GM23338 (cell line): ENCODE results near the gene PNPLA1. TPM values are rescaled to one million over a fixed set of nuclear protein-coding genes. Genes with fewer than 3 reads are reported as not detected.

Source experiments
- ATAC-seq: fragments of 200-7000 bp; cut with Tn5 transposase; 3 replicates; pipeline ENCODE4 v1.9.1; 2020
- DNase-seq: peaks from one replicate; pipeline ENCODE4 v3.0.0-alpha.2; 2015; ENCODE audit warnings: low spot score
- H2AFZ ChIP-seq: fragments of 200-600 bp; sonication (generic); 2 replicates; pipeline ENCODE4 v1.8.0; 2016; ENCODE audit warnings: antibody characterized with exemption, mild to moderate bottlenecking, moderate library complexity
- H3F3A ChIP-seq: fragments of 200-600 bp; sonication (generic); replicated peaks from 2 replicates; pipeline ENCODE4 v1.8.0; 2017; ENCODE audit warnings: antibody characterized with exemption, mixed run types, low read depth
- H3K27ac ChIP-seq: fragments of 200-600 bp; sonication (generic); 2 replicates; pipeline ENCODE4 v1.6.1; 2016; ENCODE audit warnings: low read depth
- H3K27me3 ChIP-seq: fragments of 200-600 bp; sonication (generic); 2 replicates; pipeline ENCODE4 v1.8.0; 2016; ENCODE audit warnings: mild to moderate bottlenecking, mixed run types, moderate library complexity; ENCODE audit not compliant: insufficient read depth
- H3K36me3 ChIP-seq: fragments of 200-600 bp; sonication (generic); 2 replicates; pipeline ENCODE4 v1.8.0; 2016; ENCODE audit warnings: mild to moderate bottlenecking; ENCODE audit not compliant: insufficient read depth
- H3K4me1 ChIP-seq: fragments of 200-600 bp; sonication (generic); 2 replicates; pipeline ENCODE4 v1.8.0; 2016; ENCODE audit warnings: mild to moderate bottlenecking, moderate library complexity; ENCODE audit not compliant: insufficient read depth
- H3K4me2 ChIP-seq: fragments of 200-600 bp; sonication (generic); 2 replicates; pipeline ENCODE4 v1.7.1; 2017; ENCODE audit warnings: mixed run types
- H3K4me3 ChIP-seq: fragments of 200-600 bp; sonication (generic); 2 replicates; pipeline ENCODE4 v1.6.1; 2016; ENCODE audit warnings: mixed run types
- H3K79me2 ChIP-seq: fragments of 200-600 bp; sonication (generic); replicated peaks from 2 replicates; pipeline ENCODE4 v1.8.0; 2017; ENCODE audit warnings: mild to moderate bottlenecking; ENCODE audit not compliant: insufficient read depth
- H3K9me2 ChIP-seq: fragments of 200-600 bp; sonication (generic); 2 replicates; pipeline ENCODE4 v1.8.0; 2017; ENCODE audit not compliant: insufficient read depth
- H4K20me1 ChIP-seq: fragments of 200-600 bp; sonication (generic); replicated peaks from 2 replicates; pipeline ENCODE4 v1.8.0; 2017; ENCODE audit warnings: mild to moderate bottlenecking; ENCODE audit not compliant: insufficient read depth
- H3K27ac Mint-ChIP-seq: 2 replicates; pipeline ENCODE4 v1.8.0; 2020; ENCODE audit warnings: inconsistent platforms, mild to moderate bottlenecking, moderate library complexity, mixed read lengths
- H3K27me3 Mint-ChIP-seq: 3 replicates; pipeline ENCODE4 v1.8.0; 2022; ENCODE audit warnings: low read depth, mild to moderate bottlenecking, moderate library complexity, mixed read lengths, inconsistent platforms; ENCODE audit not compliant: insufficient read depth, poor library complexity
- H3K36me3 Mint-ChIP-seq: 3 replicates; pipeline ENCODE4 v1.8.0; 2021; ENCODE audit warnings: low read depth, mild to moderate bottlenecking, inconsistent platforms, moderate library complexity, mixed read lengths
- H3K4me1 Mint-ChIP-seq: 3 replicates; pipeline ENCODE4 v1.8.0; 2020; ENCODE audit warnings: mild to moderate bottlenecking, inconsistent platforms, mixed read lengths
- H3K4me3 Mint-ChIP-seq: 3 replicates; pipeline ENCODE4 v1.8.0; 2021; ENCODE audit warnings: moderate library complexity, mild to moderate bottlenecking, inconsistent platforms, mixed read lengths
- H3K9me3 Mint-ChIP-seq: 3 replicates; pipeline ENCODE4 v1.8.0; 2020; ENCODE audit warnings: moderate library complexity, mild to moderate bottlenecking, inconsistent platforms, mixed read lengths
- CREB1 ChIP-seq: fragments of 250-450 bp; sonication (Bioruptor Pico); IDR thresholded peaks from 2 replicates; pipeline ENCODE4 v1.5.0; 2020; ENCODE audit warnings: low read depth, mild to moderate bottlenecking, moderate library complexity
- CTCF ChIP-seq, 2 experiments: fragments of 200-600 bp in 1 of 2; sonication (generic) in 1 of 2; conservative IDR thresholded peaks; 2 replicates each; pipeline versions ENCODE4 v1.5.1 to v1.6.1; 2016 to 2017; ENCODE audit warnings: antibody characterized with exemption in 2 of 2, low read depth in 2 of 2, mild to moderate bottlenecking in 2 of 2, moderate library complexity in 1 of 2
- ETS1 ChIP-seq: IDR thresholded peaks from 2 replicates; pipeline ENCODE4 v1.6.1; 2016; ENCODE audit warnings: antibody characterized with exemption
- EZH2 ChIP-seq: fragments of 200-600 bp; sonication (generic); IDR thresholded peaks from one replicate; pipeline ENCODE4 v1.8.0; 2017; ENCODE audit warnings: antibody characterized with exemption, mild to moderate bottlenecking, low read depth; ENCODE audit not compliant: unreplicated experiment
- EZH2phosphoT487 ChIP-seq: fragments of 200-600 bp; sonication (generic); IDR thresholded peaks from one replicate; pipeline ENCODE4 v1.8.1; 2018; ENCODE audit warnings: antibody characterized with exemption; ENCODE audit not compliant: unreplicated experiment
- JUNB ChIP-seq: IDR thresholded peaks from one replicate; pipeline ENCODE4 v1.6.1; 2016; ENCODE audit warnings: antibody characterized with exemption; ENCODE audit not compliant: unreplicated experiment
- REST ChIP-seq: IDR thresholded peaks from one replicate; pipeline ENCODE4 v1.6.1; 2018; ENCODE audit warnings: antibody characterized with exemption; ENCODE audit not compliant: unreplicated experiment
- STAT1 ChIP-seq: IDR thresholded peaks from one replicate; pipeline ENCODE4 v1.6.1; 2016; ENCODE audit warnings: antibody characterized with exemption; ENCODE audit not compliant: unreplicated experiment
- polyA plus RNA-seq: library from polyadenylated mRNA; unstranded; fragments of >200 nt; fragmentation: Nextera tagmentation; extraction: Ambion mirVana; gene quantifications from 2 replicates; pipeline ENCODE4 v1.2.1, GENCODE V29; 2016
- total RNA-seq: library from RNA; depleted of rRNA; stranded (reverse); fragments of >200 nt; shearing (Covaris generic); gene quantifications from 2 replicates; pipeline ENCODE4 v1.2.3, GENCODE V29; 2014

PNPLA1 gene
- total and polyA plus RNA-seq, 2 experiments from 2014 or later = not detected

- DNase-seq (no peak), ATAC-seq (no peak)
- no peaks in the 10 kb centered on the region for H3K9me3 Mint-ChIP-seq
- Histone ChIP-seq H3K27me3 (no peaks in the 10 kb centered on the region), H3F3A (no peaks in the 10 kb centered on the region), H3K36me3 (no peaks in the 10 kb centered on the region), H3K4me2 (no peak overlapping the region), H3K4me3 (no peak overlapping the region), H4K20me1 (no peaks in the 10 kb centered on the region), H2AFZ (no peak overlapping the region), H3K9me2 (no peaks in the 10 kb centered on the region), H3K79me2 (no peaks in the 10 kb centered on the region), H3K27ac (no peak overlapping the region), H3K4me1 (no peaks in the 10 kb centered on the region)
- H3K27ac Mint-ChIP-seq = no peak overlapping the region
- H3K4me3 Mint-ChIP-seq = no peak overlapping the region
- H3K27me3 Mint-ChIP-seq = peaks cover 7% of the 10 kb centered on the region
- no peaks in the 10 kb centered on the region for H3K4me1 Mint-ChIP-seq
- TF ChIP-seq EZH2 = no peak
- no peak for TF ChIP-seq EZH2phosphoT487
- no peak for TF ChIP-seq CTCF (conservative IDR thresholded peaks at IDR 0.05; ENCODE audit: low read depth in 2 of 2)
- TF ChIP-seq CREB1 = no peak
- no peak for TF ChIP-seq ETS1
- TF ChIP-seq REST = no peak
- no peak for TF ChIP-seq STAT1
- no peaks in the 10 kb centered on the region for H3K36me3 Mint-ChIP-seq
Observed at GRCh38 chr6:36280983-36281382, 11.1 kb downstream of the PNPLA1 start.

- H3K27me3 Mint-ChIP-seq = peaks cover 8% of the 10 kb centered on the region
Observed at GRCh38 chr6:36283608-36284007, 13.7 kb downstream of the PNPLA1 start.

More at GRCh38 chr6:36283608-36284007, 13.7 kb downstream of the PNPLA1 start:
- Histone ChIP-seq H4K20me1 (no peaks in the 10 kb centered on the region), H3K27ac (no peak overlapping the region), H3K4me2 (no peak overlapping the region), H3K4me3 (no peak overlapping the region), H3K4me1 (no peaks in the 10 kb centered on the region), H3K9me2 (no peaks in the 10 kb centered on the region), H2AFZ (no peak overlapping the region), H3K27me3 (no peaks in the 10 kb centered on the region), H3K36me3 (no peaks in the 10 kb centered on the region), H3K79me2 (no peaks in the 10 kb centered on the region), H3F3A (no peaks in the 10 kb centered on the region)
- no peak overlapping the region for H3K4me3 Mint-ChIP-seq
- no peak for TF ChIP-seq JUNB
- ATAC-seq (no peak), DNase-seq (no peak)
- H3K36me3 Mint-ChIP-seq = no peaks in the 10 kb centered on the region
- no peaks in the 10 kb centered on the region for H3K9me3 Mint-ChIP-seq
- no peaks in the 10 kb centered on the region for H3K4me1 Mint-ChIP-seq
- H3K27ac Mint-ChIP-seq = no peak overlapping the region
